Measurements from ENCODE around the gene NAT10. TPM values are rescaled to one million over a fixed set of nuclear protein-coding genes. Genes with fewer than 3 reads are reported as not detected.
A peak's percentile ranks its signal among the peaks of the same experiment; 100 is the strongest.

NAT10 gene
- total RNA-seq, 2 donors from 2014 or later = 113 to 138 TPM

GRCh38 chr11:34128824-34129223, 23.4 kb downstream of the NAT10 start:
- no peaks in the 10 kb centered on the region for H3K4me1 Mint-ChIP-seq
- no peaks in the 10 kb centered on the region for H3K27me3 Mint-ChIP-seq
- H3K36me3 Mint-ChIP-seq (ENCODE audit: low read depth) = peaks cover 100% of the 10 kb centered on the region
- no peaks in the 10 kb centered on the region for H3K9me3 Mint-ChIP-seq
- H3K4me3 Mint-ChIP-seq = no peak overlapping the region
- H3K27ac Mint-ChIP-seq = no peak overlapping the region
- ATAC-seq (replicated peaks) = no peak

- H3K4me1 Mint-ChIP-seq = peaks cover 4% of the 10 kb centered on the region
- no peaks in the 10 kb centered on the region for H3K9me3 Mint-ChIP-seq
- H3K27me3 Mint-ChIP-seq = no peaks in the 10 kb centered on the region
- H3K36me3 Mint-ChIP-seq (ENCODE audit: low read depth) = peaks cover 100% of the 10 kb centered on the region
- no peak overlapping the region for H3K27ac Mint-ChIP-seq
- no peak overlapping the region for H3K4me3 Mint-ChIP-seq
- no peak for ATAC-seq (replicated peaks)
These were observed 27.0 kb downstream of the NAT10 start for GRCh38 chr11:34132261-34132965.

GRCh38 chr11:34134765-34135164, 29.3 kb downstream of the NAT10 start:
- Mint-ChIP-seq H3K27ac (no peak overlapping the region), H3K4me1 (peaks cover 4% of the 10 kb centered on the region), H3K4me3 (no peak overlapping the region), H3K9me3 (no peaks in the 10 kb centered on the region), H3K36me3 (ENCODE audit: low read depth) (peaks cover 100% of the 10 kb centered on the region), H3K27me3 (no peaks in the 10 kb centered on the region)
- ATAC-seq (replicated peaks) = peak; percentile 73

GRCh38 chr11:34135439-34135838, 30.0 kb downstream of the NAT10 start:
- peak; percentile 82 for ATAC-seq (replicated peaks)
- Mint-ChIP-seq H3K9me3 (no peaks in the 10 kb centered on the region), H3K4me1 (peaks cover 4% of the 10 kb centered on the region), H3K27ac (peak overlapping the region; percentile 65), H3K36me3 (ENCODE audit: low read depth) (peaks cover 100% of the 10 kb centered on the region), H3K27me3 (no peaks in the 10 kb centered on the region), H3K4me3 (no peak overlapping the region)

- ATAC-seq (replicated peaks) = no peak
- Mint-ChIP-seq H3K27me3 (no peaks in the 10 kb centered on the region), H3K27ac (no peak overlapping the region), H3K4me1 (peaks cover 4% of the 10 kb centered on the region), H3K9me3 (no peaks in the 10 kb centered on the region), H3K36me3 (ENCODE audit: low read depth) (peaks cover 100% of the 10 kb centered on the region), H3K4me3 (no peak overlapping the region)
These were observed 31.0 kb downstream of the NAT10 start for GRCh38 chr11:34136420-34136819.

GRCh38 chr11:34139346-34139745, 33.9 kb downstream of the NAT10 start:
- Mint-ChIP-seq H3K4me3 (no peak overlapping the region), H3K4me1 (peaks cover 4% of the 10 kb centered on the region), H3K36me3 (ENCODE audit: low read depth) (peaks cover 100% of the 10 kb centered on the region), H3K9me3 (no peaks in the 10 kb centered on the region), H3K27ac (no peak overlapping the region), H3K27me3 (no peaks in the 10 kb centered on the region)
- ATAC-seq (replicated peaks) = no peak

- H3K4me3 Mint-ChIP-seq = no peak overlapping the region
- H3K27me3 Mint-ChIP-seq = no peaks in the 10 kb centered on the region
- H3K27ac Mint-ChIP-seq = no peak overlapping the region
- ATAC-seq (replicated peaks) = no peak
- H3K36me3 Mint-ChIP-seq (ENCODE audit: low read depth) = peaks cover 100% of the 10 kb centered on the region
- H3K9me3 Mint-ChIP-seq = no peaks in the 10 kb centered on the region
- peaks cover 4% of the 10 kb centered on the region for H3K4me1 Mint-ChIP-seq
These were observed 34.7 kb downstream of the NAT10 start for GRCh38 chr11:34140149-34140548.

GRCh38 chr11:34143048-34143447, 37.6 kb downstream of the NAT10 start:
- H3K4me3 Mint-ChIP-seq = no peak overlapping the region
- H3K27ac Mint-ChIP-seq = no peak overlapping the region
- H3K27me3 Mint-ChIP-seq = no peaks in the 10 kb centered on the region
- peaks cover 100% of the 10 kb centered on the region for H3K36me3 Mint-ChIP-seq (ENCODE audit: low read depth)
- H3K9me3 Mint-ChIP-seq = no peaks in the 10 kb centered on the region
- no peak for ATAC-seq (replicated peaks)
- no peaks in the 10 kb centered on the region for H3K4me1 Mint-ChIP-seq

GRCh38 chr11:34145073-34145472, 39.6 kb downstream of the NAT10 start:
- no peak for ATAC-seq (replicated peaks)
- Mint-ChIP-seq H3K27me3 (no peaks in the 10 kb centered on the region), H3K4me1 (no peaks in the 10 kb centered on the region), H3K27ac (no peak overlapping the region), H3K4me3 (no peak overlapping the region), H3K9me3 (no peaks in the 10 kb centered on the region), H3K36me3 (ENCODE audit: low read depth) (peaks cover 99% of the 10 kb centered on the region)

GRCh38 chr11:34145847-34146381, 40.5 kb downstream of the NAT10 start:
- H3K4me1 Mint-ChIP-seq = no peaks in the 10 kb centered on the region
- no peaks in the 10 kb centered on the region for H3K9me3 Mint-ChIP-seq
- no peaks in the 10 kb centered on the region for H3K27me3 Mint-ChIP-seq
- no peak for ATAC-seq (replicated peaks)
- H3K27ac Mint-ChIP-seq = no peak overlapping the region
- H3K36me3 Mint-ChIP-seq (ENCODE audit: low read depth) = peaks cover 99% of the 10 kb centered on the region
- no peak overlapping the region for H3K4me3 Mint-ChIP-seq

GRCh38 chr11:34146411-34146810, 41.0 kb downstream of the NAT10 start:
- Mint-ChIP-seq H3K36me3 (ENCODE audit: low read depth) (peaks cover 95% of the 10 kb centered on the region), H3K4me1 (no peaks in the 10 kb centered on the region), H3K27me3 (no peaks in the 10 kb centered on the region), H3K9me3 (no peaks in the 10 kb centered on the region), H3K4me3 (no peak overlapping the region), H3K27ac (no peak overlapping the region)
- no peak for ATAC-seq (replicated peaks)

GRCh38 chr11:34146866-34147265, 41.4 kb downstream of the NAT10 start:
- Mint-ChIP-seq H3K36me3 (ENCODE audit: low read depth) (peaks cover 90% of the 10 kb centered on the region), H3K4me3 (no peak overlapping the region), H3K27ac (no peak overlapping the region), H3K27me3 (no peaks in the 10 kb centered on the region), H3K4me1 (no peaks in the 10 kb centered on the region), H3K9me3 (no peaks in the 10 kb centered on the region)
- no peak for ATAC-seq (replicated peaks)

GRCh38 chr11:34147581-34147980, 42.2 kb downstream of the NAT10 start:
- H3K4me3 Mint-ChIP-seq = no peak overlapping the region
- H3K4me1 Mint-ChIP-seq = no peaks in the 10 kb centered on the region
- no peaks in the 10 kb centered on the region for H3K27me3 Mint-ChIP-seq
- H3K27ac Mint-ChIP-seq = no peak overlapping the region
- no peak for ATAC-seq (replicated peaks)
- H3K9me3 Mint-ChIP-seq = no peaks in the 10 kb centered on the region
- peaks cover 83% of the 10 kb centered on the region for H3K36me3 Mint-ChIP-seq (ENCODE audit: low read depth)

- no peaks in the 10 kb centered on the region for H3K9me3 Mint-ChIP-seq
- no peak overlapping the region for H3K27ac Mint-ChIP-seq
- ATAC-seq (replicated peaks) = no peak
- H3K36me3 Mint-ChIP-seq (ENCODE audit: low read depth) = peaks cover 72% of the 10 kb centered on the region
- no peak overlapping the region for H3K4me3 Mint-ChIP-seq
- H3K27me3 Mint-ChIP-seq = no peaks in the 10 kb centered on the region
- no peaks in the 10 kb centered on the region for H3K4me1 Mint-ChIP-seq
These were observed 43.2 kb downstream of the NAT10 start for GRCh38 chr11:34148504-34149165.

- no peak for ATAC-seq (replicated peaks)
- Mint-ChIP-seq H3K36me3 (ENCODE audit: low read depth) (peaks cover 66% of the 10 kb centered on the region), H3K9me3 (no peaks in the 10 kb centered on the region), H3K4me1 (no peaks in the 10 kb centered on the region), H3K27me3 (no peaks in the 10 kb centered on the region), H3K27ac (no peak overlapping the region), H3K4me3 (no peak overlapping the region)
These were observed 43.8 kb downstream of the NAT10 start for GRCh38 chr11:34149274-34149673.

Data from activated T-helper 17 cell treated with anti-CD3 and anti-CD28 coated beads, Interleukin-2, amount 50 U/mL, for 72 hours (primary cell).